MM.1S (cell line): Measurements from ENCODE around the gene CYP4A11.

Experiments
- CTCF ChIP-seq: fragments of 300-600 bp; sonication (generic); IDR thresholded peaks from 2 replicates; pipeline ENCODE4 v1.5.1; 2016; ENCODE audit warnings: antibody characterized with exemption, low read length, mixed read lengths
- EZH2 ChIP-seq: fragments of 300-600 bp; sonication (generic); optimal IDR thresholded peaks from 2 replicates; pipeline ENCODE3; 2017; ENCODE audit warnings: low read depth, mild to moderate bottlenecking, antibody characterized with exemption, low read length, mixed read lengths
- EZH2phosphoT487 ChIP-seq: fragments of 300-600 bp; sonication (generic); IDR thresholded peaks from 2 replicates; pipeline ENCODE4 v1.6.1; 2018; ENCODE audit warnings: antibody characterized with exemption, low read length

GRCh38 chr1:46948629-46949416 is 7.5 kb upstream of the CYP4A11 start:
- TF ChIP-seq CTCF: no peak
- no peak for TF ChIP-seq EZH2
- TF ChIP-seq EZH2phosphoT487: no peak
